SK-N-SH treated with all-trans-retinoic acid at 6 μM for 48 hours (cell line): ENCODE data around the gene PCDHGC3.

Source experiments
- ATAC-seq: fragments of 200-7000 bp; cut with Tn5 transposase; 3 replicates; pipeline ENCODE4 v1.9.1; 2020; ENCODE audit warnings: mild to moderate bottlenecking, moderate library complexity
- ARNTL ChIP-seq: fragments of 450-650 bp; formaldehyde crosslinking; IDR thresholded peaks from 2 replicates; pipeline ENCODE4 v1.5.0; 2020; ENCODE audit warnings: low read depth, mild to moderate bottlenecking, moderate library complexity, borderline replicate concordance
- CREB5 ChIP-seq: fragments of 250-450 bp; sonication (Bioruptor Pico); IDR thresholded peaks from 2 replicates; pipeline ENCODE4 v1.5.1; 2020; ENCODE audit warnings: low read depth, mild to moderate bottlenecking, moderate library complexity
- CSDC2 ChIP-seq: fragments of 250-450 bp; sonication (Bioruptor Pico); IDR thresholded peaks from 2 replicates; pipeline ENCODE4 v1.5.0; 2020; ENCODE audit warnings: mild to moderate bottlenecking, moderate library complexity
- ESRRG ChIP-seq: fragments of 250-450 bp; sonication (Bioruptor Pico); IDR thresholded peaks from 2 replicates; pipeline ENCODE4 v1.6.1; 2021; ENCODE audit warnings: mild to moderate bottlenecking
- ISL1 ChIP-seq: fragments of 250-450 bp; sonication (Bioruptor Pico); IDR thresholded peaks from 2 replicates; pipeline ENCODE4 v2.1.2; 2022; ENCODE audit warnings: mild to moderate bottlenecking, moderate library complexity
- OSR1 ChIP-seq: fragments of 250-450 bp; sonication (Bioruptor Pico); IDR thresholded peaks from 2 replicates; pipeline ENCODE4 v1.8.0; 2022; ENCODE audit warnings: moderate library complexity, mild to moderate bottlenecking, inconsistent platforms
- POU6F1 ChIP-seq: fragments of 250-450 bp; sonication (Bioruptor Pico); IDR thresholded peaks from 2 replicates; pipeline ENCODE4 v1.8.0; 2021; ENCODE audit warnings: low read depth, mild to moderate bottlenecking, moderate library complexity, borderline replicate concordance
- PPARA ChIP-seq: fragments of 250-450 bp; sonication (Bioruptor Pico); IDR thresholded peaks from 2 replicates; pipeline ENCODE4 v1.5.0; 2020; ENCODE audit warnings: mild to moderate bottlenecking, borderline replicate concordance
- RARB ChIP-seq: fragments of 250-450 bp; sonication (Bioruptor Pico); IDR thresholded peaks from 2 replicates; pipeline ENCODE4 v1.8.0; 2021; ENCODE audit warnings: mild to moderate bottlenecking, moderate library complexity
- SNAI2 ChIP-seq: fragments of 250-450 bp; sonication (Bioruptor Pico); IDR thresholded peaks from 2 replicates; pipeline ENCODE4 v1.5.0; 2020; ENCODE audit warnings: mild to moderate bottlenecking, moderate library complexity
- TCF4 ChIP-seq: fragments of 250-450 bp; sonication (Bioruptor Pico); IDR thresholded peaks from 2 replicates; pipeline ENCODE4 v1.8.0; 2021; ENCODE audit warnings: mild to moderate bottlenecking, moderate library complexity, borderline replicate concordance
- TOX ChIP-seq: fragments of 250-450 bp; sonication (Bioruptor Pico); IDR thresholded peaks from 2 replicates; pipeline ENCODE4 v1.8.0; 2021; ENCODE audit warnings: mild to moderate bottlenecking, moderate library complexity, borderline replicate concordance
- ZC3H10 ChIP-seq: fragments of 250-450 bp; sonication (Bioruptor Pico); IDR thresholded peaks from 2 replicates; pipeline ENCODE4 v1.5.1; 2021; ENCODE audit warnings: mild to moderate bottlenecking, moderate library complexity
- ZFP3 ChIP-seq: fragments of 250-450 bp; sonication (Bioruptor Pico); IDR thresholded peaks from 2 replicates; pipeline ENCODE4 v1.5.0; 2020; ENCODE audit warnings: mild to moderate bottlenecking, moderate library complexity
- ZFP30 ChIP-seq: fragments of 450-650 bp; formaldehyde crosslinking; IDR thresholded peaks from 2 replicates; pipeline ENCODE4 v1.5.0; 2022; ENCODE audit warnings: mild to moderate bottlenecking, moderate library complexity
- ZNF565 ChIP-seq: fragments of 450-650 bp; formaldehyde crosslinking; conservative IDR thresholded peaks from 2 replicates; pipeline ENCODE4 v1.5.0; 2020; ENCODE audit warnings: low read depth, mild to moderate bottlenecking, moderate library complexity
- ZNF70 ChIP-seq: fragments of 450-650 bp; formaldehyde crosslinking; IDR thresholded peaks from 2 replicates; pipeline ENCODE4 v1.5.0; 2020; ENCODE audit warnings: mild to moderate bottlenecking, moderate library complexity
- ZNF8 ChIP-seq: fragments of 450-650 bp; formaldehyde crosslinking; IDR thresholded peaks from 2 replicates; pipeline ENCODE4 v1.5.0; 2020; ENCODE audit warnings: mild to moderate bottlenecking, moderate library complexity
- TF ChIP-seq, protein P1 (sequence below): fragments of 250-450 bp; sonication (Bioruptor Pico); IDR thresholded peaks from 2 replicates; pipeline ENCODE4 v1.5.1; 2021; ENCODE audit warnings: mild to moderate bottlenecking, moderate library complexity
- TF ChIP-seq, protein P2 (sequence below): fragments of 250-450 bp; sonication (Bioruptor Pico); IDR thresholded peaks from 2 replicates; pipeline ENCODE4 v1.5.0; 2020; ENCODE audit warnings: mild to moderate bottlenecking, moderate library complexity
- TF ChIP-seq, protein P3 (sequence below): fragments of 250-450 bp; sonication (Bioruptor Pico); IDR thresholded peaks from 2 replicates; pipeline ENCODE4 v1.8.0; 2020; ENCODE audit warnings: mild to moderate bottlenecking, moderate library complexity, borderline replicate concordance

Gene PCDHGC3

GRCh38 chr5:141508440-141508797 lies 32.7 kb downstream of the PCDHGC3 start:
- TF ChIP-seq ZFP3 (peak; percentile 80), ZNF8 (no peak)
- ATAC-seq: peak; percentile 60

GRCh38 chr5:141508798-141509611 lies 33.2 kb downstream of the PCDHGC3 start:
- ATAC-seq: peak; percentile 73

GRCh38 chr5:141510160-141510559 lies 34.4 kb downstream of the PCDHGC3 start:
- no peak for ATAC-seq
- TF ChIP-seq ZFP30 (CRISPR knock-in tag): no peak
- no peak for TF ChIP-seq ISL1 (CRISPR knock-in tag)
- no peak for TF ChIP-seq OSR1
- TF ChIP-seq ZNF70 (CRISPR knock-in tag): no peak
- no peak for TF ChIP-seq ARNTL (CRISPR knock-in tag)
- no peak for TF ChIP-seq CREB5
- TF ChIP-seq PPARA (CRISPR knock-in tag): no peak
- no peak for TF ChIP-seq ZNF565 (CRISPR knock-in tag)
- no peak for TF ChIP-seq POU6F1 (CRISPR knock-in tag)
- no peak for TF ChIP-seq TOX (CRISPR knock-in tag)
- TF ChIP-seq, protein P1, sequence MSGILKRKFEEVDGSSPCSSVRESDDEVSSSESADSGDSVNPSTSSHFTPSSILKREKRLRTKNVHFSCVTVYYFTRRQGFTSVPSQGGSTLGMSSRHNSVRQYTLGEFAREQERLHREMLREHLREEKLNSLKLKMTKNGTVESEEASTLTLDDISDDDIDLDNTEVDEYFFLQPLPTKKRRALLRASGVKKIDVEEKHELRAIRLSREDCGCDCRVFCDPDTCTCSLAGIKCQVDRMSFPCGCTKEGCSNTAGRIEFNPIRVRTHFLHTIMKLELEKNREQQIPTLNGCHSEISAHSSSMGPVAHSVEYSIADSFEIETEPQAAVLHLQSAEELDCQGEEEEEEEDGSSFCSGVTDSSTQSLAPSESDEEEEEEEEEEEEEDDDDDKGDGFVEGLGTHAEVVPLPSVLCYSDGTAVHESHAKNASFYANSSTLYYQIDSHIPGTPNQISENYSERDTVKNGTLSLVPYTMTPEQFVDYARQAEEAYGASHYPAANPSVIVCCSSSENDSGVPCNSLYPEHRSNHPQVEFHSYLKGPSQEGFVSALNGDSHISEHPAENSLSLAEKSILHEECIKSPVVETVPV (CRISPR knock-in tag): no peak
- TF ChIP-seq ZC3H10: no peak
- no peak for TF ChIP-seq RARB (CRISPR knock-in tag)
- TF ChIP-seq, protein P2, sequence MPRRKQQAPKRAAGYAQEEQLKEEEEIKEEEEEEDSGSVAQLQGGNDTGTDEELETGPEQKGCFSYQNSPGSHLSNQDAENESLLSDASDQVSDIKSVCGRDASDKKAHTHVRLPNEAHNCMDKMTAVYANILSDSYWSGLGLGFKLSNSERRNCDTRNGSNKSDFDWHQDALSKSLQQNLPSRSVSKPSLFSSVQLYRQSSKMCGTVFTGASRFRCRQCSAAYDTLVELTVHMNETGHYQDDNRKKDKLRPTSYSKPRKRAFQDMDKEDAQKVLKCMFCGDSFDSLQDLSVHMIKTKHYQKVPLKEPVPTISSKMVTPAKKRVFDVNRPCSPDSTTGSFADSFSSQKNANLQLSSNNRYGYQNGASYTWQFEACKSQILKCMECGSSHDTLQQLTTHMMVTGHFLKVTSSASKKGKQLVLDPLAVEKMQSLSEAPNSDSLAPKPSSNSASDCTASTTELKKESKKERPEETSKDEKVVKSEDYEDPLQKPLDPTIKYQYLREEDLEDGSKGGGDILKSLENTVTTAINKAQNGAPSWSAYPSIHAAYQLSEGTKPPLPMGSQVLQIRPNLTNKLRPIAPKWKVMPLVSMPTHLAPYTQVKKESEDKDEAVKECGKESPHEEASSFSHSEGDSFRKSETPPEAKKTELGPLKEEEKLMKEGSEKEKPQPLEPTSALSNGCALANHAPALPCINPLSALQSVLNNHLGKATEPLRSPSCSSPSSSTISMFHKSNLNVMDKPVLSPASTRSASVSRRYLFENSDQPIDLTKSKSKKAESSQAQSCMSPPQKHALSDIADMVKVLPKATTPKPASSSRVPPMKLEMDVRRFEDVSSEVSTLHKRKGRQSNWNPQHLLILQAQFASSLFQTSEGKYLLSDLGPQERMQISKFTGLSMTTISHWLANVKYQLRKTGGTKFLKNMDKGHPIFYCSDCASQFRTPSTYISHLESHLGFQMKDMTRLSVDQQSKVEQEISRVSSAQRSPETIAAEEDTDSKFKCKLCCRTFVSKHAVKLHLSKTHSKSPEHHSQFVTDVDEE: no peak
- no peak for TF ChIP-seq ESRRG

More at GRCh38 chr5:141508798-141509611, 33.2 kb downstream of the PCDHGC3 start:
- TF ChIP-seq, protein P3, sequence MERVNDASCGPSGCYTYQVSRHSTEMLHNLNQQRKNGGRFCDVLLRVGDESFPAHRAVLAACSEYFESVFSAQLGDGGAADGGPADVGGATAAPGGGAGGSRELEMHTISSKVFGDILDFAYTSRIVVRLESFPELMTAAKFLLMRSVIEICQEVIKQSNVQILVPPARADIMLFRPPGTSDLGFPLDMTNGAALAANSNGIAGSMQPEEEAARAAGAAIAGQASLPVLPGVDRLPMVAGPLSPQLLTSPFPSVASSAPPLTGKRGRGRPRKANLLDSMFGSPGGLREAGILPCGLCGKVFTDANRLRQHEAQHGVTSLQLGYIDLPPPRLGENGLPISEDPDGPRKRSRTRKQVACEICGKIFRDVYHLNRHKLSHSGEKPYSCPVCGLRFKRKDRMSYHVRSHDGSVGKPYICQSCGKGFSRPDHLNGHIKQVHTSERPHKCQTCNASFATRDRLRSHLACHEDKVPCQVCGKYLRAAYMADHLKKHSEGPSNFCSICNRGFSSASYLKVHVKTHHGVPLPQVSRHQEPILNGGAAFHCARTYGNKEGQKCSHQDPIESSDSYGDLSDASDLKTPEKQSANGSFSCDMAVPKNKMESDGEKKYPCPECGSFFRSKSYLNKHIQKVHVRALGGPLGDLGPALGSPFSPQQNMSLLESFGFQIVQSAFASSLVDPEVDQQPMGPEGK (CRISPR knock-in tag): peak; percentile 45; the same call in 1 of the 2 replicates
- TF ChIP-seq ZNF70 (CRISPR knock-in tag): no peak
- TF ChIP-seq CSDC2 (CRISPR knock-in tag): no peak
- no peak for TF ChIP-seq SNAI2 (CRISPR knock-in tag)
- TF ChIP-seq CREB5: no peak
- TF ChIP-seq, protein P2: no peak
- TF ChIP-seq ZFP3: peak; percentile 34; the same call in 1 of the 2 replicates
- no peak for TF ChIP-seq OSR1
- no peak for TF ChIP-seq TCF4 (CRISPR knock-in tag)
- TF ChIP-seq ISL1 (CRISPR knock-in tag): no peak
- no peak for TF ChIP-seq RARB (CRISPR knock-in tag)
